GM12878 (cell line): ENCODE results near the gene ASB3. TPM values are rescaled to one million over a fixed set of nuclear protein-coding genes. Genes with fewer than 3 reads are reported as not detected.

ENCODE experiments used
- ATAC-seq: fragments of 200-7000 bp; cut with Tn5 transposase; 3 replicates; pipeline ENCODE4 v1.9.1; 2020; ENCODE audit warnings: mild to moderate bottlenecking, moderate library complexity
- BruUV-seq: library from RNA; stranded (reverse); fragments of 400-500 nt; replicated peaks from 2 replicates; lab custom pipeline; 2021; lab: Mats Ljungman, UMichigan
- CTCF ChIA-PET: fragments of 300-600 bp; sonication (Branson Sonifier 250); formaldehyde crosslinking; extraction: SDS; loops from one replicate; lab custom pipeline; 2021; ENCODE audit warnings: inconsistent platforms; lab: Yijun Ruan, JAX
- POLR2A ChIA-PET: fragments of 350-600 bp; formaldehyde crosslinking; extraction: SDS; loops from one replicate; lab custom pipeline; 2021; ENCODE audit warnings: inconsistent platforms; lab: Charles Lee
- RAD21 ChIA-PET: fragments of 300-600 bp; sonication (Branson Sonifier 250); formaldehyde crosslinking; loops from one replicate; lab custom pipeline; 2023; ENCODE audit warnings: antibody characterized with exemption; ENCODE audit not compliant: unreplicated experiment; lab: Charles Lee
- SMC1A ChIA-PET: fragments of 300-600 bp; sonication (Branson Sonifier 250); formaldehyde crosslinking; loops from one replicate; lab custom pipeline; 2023; ENCODE audit not compliant: unreplicated experiment, uncharacterized antibody; lab: Charles Lee
- DNase-seq: peaks from one replicate; pipeline ENCODE4 v3.0.0-alpha.2; 2011; ENCODE audit warnings: low read depth, low spot score
- FAIRE-seq: peaks from 3 replicates; lab custom pipeline; 2011; peaks lifted over from hg19 to GRCh38; lab: Jason Lieb, UNC
- H2AFZ ChIP-seq: 2 replicates; pipeline ENCODE4 v1.6.0; 2011; ENCODE audit warnings: low read depth, low read length, control low read depth; ENCODE audit not compliant: control insufficient read depth
- H3K27ac ChIP-seq: 2 replicates; pipeline ENCODE4 v1.5.1; 2011; ENCODE audit warnings: control low read depth; ENCODE audit not compliant: control insufficient read depth, insufficient read depth
- H3K27me3 ChIP-seq, 2 experiments: replicated peaks in 1 of 2; 2 replicates each; pipeline versions ENCODE4 v1.6.0 to v1.6.1; 2011; ENCODE audit warnings: low read length in 1 of 2; ENCODE audit not compliant: control insufficient read depth in 2 of 2, insufficient read depth in 2 of 2
- H3K36me3 ChIP-seq, 2 experiments: 2 replicates each; pipeline ENCODE4 v1.5.1; 2011; ENCODE audit warnings: low read length in 1 of 2; ENCODE audit not compliant: control insufficient read depth in 2 of 2, insufficient read depth in 2 of 2
- H3K4me1 ChIP-seq: 2 replicates; pipeline ENCODE4 v1.6.1; 2011; ENCODE audit warnings: mild to moderate bottlenecking, low read length, moderate library complexity, mixed read lengths; ENCODE audit not compliant: control insufficient read depth, insufficient read depth
- H3K4me2 ChIP-seq: 2 replicates; pipeline ENCODE4 v1.6.0; 2011; ENCODE audit warnings: control low read depth; ENCODE audit not compliant: control insufficient read depth, insufficient read depth
- H3K4me3 ChIP-seq: fragments of 200-600 bp; sonication (generic); 2 replicates; pipeline ENCODE4 v1.5.1; 2016
- H3K79me2 ChIP-seq: 2 replicates; pipeline ENCODE4 v1.6.0; 2011; ENCODE audit warnings: low read length; ENCODE audit not compliant: control insufficient read depth, insufficient read depth
- H3K9ac ChIP-seq: 2 replicates; pipeline ENCODE4 v1.8.0; 2011; ENCODE audit warnings: low read length, control low read depth, mixed read lengths; ENCODE audit not compliant: control insufficient read depth, insufficient read depth
- H3K9me3 ChIP-seq: replicated peaks from 3 replicates; pipeline ENCODE4 v1.5.1; 2011; ENCODE audit warnings: mild to moderate bottlenecking, low read length; ENCODE audit not compliant: control insufficient read depth, insufficient read depth
- H4K20me1 ChIP-seq: 2 replicates; pipeline ENCODE4 v1.6.0; 2011; ENCODE audit not compliant: control insufficient read depth, insufficient read depth
- BACH1 ChIP-seq: fragments of 450-650 bp; IDR thresholded peaks from 2 replicates; pipeline ENCODE4 v1.6.1; 2017; ENCODE audit warnings: mild to moderate bottlenecking, borderline replicate concordance
- CHD4 ChIP-seq: fragments of 200-600 bp; sonication (generic); IDR thresholded peaks from 2 replicates; pipeline ENCODE4 v1.6.1; 2016; ENCODE audit warnings: mild to moderate bottlenecking
- ESRRA ChIP-seq: IDR thresholded peaks from 2 replicates; pipeline ENCODE4 v1.6.1; 2012; ENCODE audit warnings: mild to moderate bottlenecking, low read length, improper control_type of control experiment
- MEF2A ChIP-seq: IDR thresholded peaks from 2 replicates; pipeline ENCODE4 v1.6.1; 2011; ENCODE audit warnings: low read depth, mild to moderate bottlenecking, low read length, moderate library complexity; ENCODE audit not compliant: insufficient read depth
- MXI1 ChIP-seq: fragments of 150-350 bp; IDR thresholded peaks from 2 replicates; pipeline ENCODE4 v1.6.1; 2011; ENCODE audit warnings: low read depth, mild to moderate bottlenecking, inconsistent platforms, low read length, improper control_type of control experiment
- POLR2AphosphoS2 ChIP-seq: IDR thresholded peaks from 2 replicates; pipeline ENCODE4 v1.6.1; 2011; ENCODE audit warnings: low read depth, mild to moderate bottlenecking, low read length, improper control_type of control experiment, moderate library complexity
- POU2F2 ChIP-seq: IDR thresholded peaks from 3 replicates; pipeline ENCODE4 v1.6.1; 2011; ENCODE audit warnings: low read depth, mild to moderate bottlenecking, low read length, borderline replicate concordance
- SMARCA5 ChIP-seq: fragments of 450-650 bp; IDR thresholded peaks from 2 replicates; pipeline ENCODE4 v1.6.1; 2017; ENCODE audit warnings: mild to moderate bottlenecking
- SREBF2 ChIP-seq: IDR thresholded peaks from 2 replicates; pipeline ENCODE4 v1.6.1; 2012; ENCODE audit warnings: mild to moderate bottlenecking, low read length
- ZNF622 ChIP-seq: fragments of 450-650 bp; IDR thresholded peaks from 2 replicates; pipeline ENCODE4 v1.6.1; 2017; ENCODE audit warnings: mild to moderate bottlenecking, inconsistent platforms
- WGBS: methylation state at CpG from one replicate; pipeline ENCODE4 v1.1.6; 2016; ENCODE audit warnings: low lambda C conversion rate; ENCODE audit not compliant: insufficient replicate concordance, insufficient coverage; ENCODE audit errors: missing lambda C conversion rate; 5-methylcytosine and 5-hydroxymethylcytosine counted together
- in situ Hi-C: fragments of 300-500 bp; cut with MboI; formaldehyde crosslinking; loops from 9 replicates; pipeline ENCODE4 v1.14.3; 2018; ENCODE audit warnings: mixed read lengths
- intact Hi-C: fragments of 100-400 bp; cut with micrococcal nuclease; formaldehyde crosslinking; loops from one replicate; pipeline ENCODE4 v1.14.2; 2022; ENCODE audit not compliant: unreplicated experiment
- polyA plus RNA-seq, 11 experiments: library from polyadenylated mRNA; depleted of rRNA in 4 of 11; unstranded in 6 of 11; stranded (reverse) in 5 of 11; fragments of >200 nt; fragmentation: Nextera tagmentation in 4 of 11; fragmentation: Illumina TruSeq in 1 of 11; extraction: Ambion mirVana in 4 of 11; extraction: Trizol in 1 of 11; gene quantifications; 1 replicate in 1 of 11; 2 replicates in 10 of 11; pipeline versions ENCODE4 v1.2.1 to v1.2.3, GENCODE V29; 2011 to 2016; ENCODE audit warnings: inconsistent platforms in 2 of 11, missing spikeins in 2 of 11, low read depth in 1 of 11
- total RNA-seq, 4 experiments: library from RNA; depleted of rRNA in 3 of 4; stranded (reverse); fragments of >200 nt in 3 of 4; fragmentation: Illumina TruSeq in 1 of 4; extraction: Trizol in 1 of 4; gene quantifications; 2 replicates each; pipeline versions ENCODE4 v1.2.1 to v1.2.3, GENCODE V29; 2013 to 2021
- TF ChIP-seq, protein P1 (sequence below): fragments of 150-350 bp; IDR thresholded peaks from 2 replicates; pipeline ENCODE4 v1.6.1; 2016; ENCODE audit warnings: low read depth, low read length
- TF ChIP-seq, protein P2 (sequence below): IDR thresholded peaks from 2 replicates; pipeline ENCODE4 v1.6.1; 2011; ENCODE audit warnings: borderline replicate concordance, low read depth, mild to moderate bottlenecking, moderate library complexity, low read length; ENCODE audit not compliant: insufficient read depth, poor library complexity, severe bottlenecking
- TF ChIP-seq, protein P3 (sequence below): IDR thresholded peaks from 2 replicates; pipeline ENCODE4 v1.6.1; 2012; ENCODE audit warnings: low read depth, low read length, improper control_type of control experiment

The ASB3 gene
- total and polyA plus RNA-seq, 10 of the 15 experiments (the other 5 are each of a cell fraction or from before 2014, with no cell fraction given), result 16.4 to 30.9 (median 22.6) TPM

DNA sequence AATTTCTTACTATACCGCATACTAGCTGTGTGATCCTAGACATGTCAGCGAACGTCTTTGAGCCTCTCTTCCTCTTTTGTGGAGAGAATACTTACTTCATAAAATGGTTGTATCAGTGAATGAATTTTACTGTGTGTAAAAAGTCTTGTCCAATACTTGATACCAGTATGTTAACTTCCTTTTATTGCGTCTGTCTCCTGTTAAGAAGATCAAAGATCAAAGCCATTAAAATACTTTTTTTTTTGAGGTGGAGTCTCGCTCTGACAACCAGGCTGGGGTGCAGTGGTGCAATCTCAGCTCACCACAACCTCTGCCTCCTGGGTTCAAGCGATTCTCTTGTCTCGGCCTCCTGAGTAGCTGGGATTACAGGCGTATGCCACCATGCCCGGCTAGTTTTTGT lies 33.3 kb upstream of the ASB3 start:
- peaks cover 0 to 3% of the 10 kb centered on the region in 2 experiments; a peak in 3 of 4 replicates for H3K36me3 ChIP-seq
- FAIRE-seq (no peak), DNase-seq (no peak), ATAC-seq (no peak)
- ChIA-PET POLR2A (no interaction called here), CTCF (no interaction called here), SMC1A (interaction anchor here (0.9 kb wide), 1 partner anchor 53 kb away, joined by 3 read pairs; the partner anchor contains the start of gene CHAC2), RAD21 (no interaction called here)
- H3K79me2 ChIP-seq, result no peaks in the 10 kb centered on the region
- no peak overlapping the region for H3K9ac ChIP-seq
- no TSS peak for BruUV-seq
- H3K4me3 ChIP-seq, result no peak overlapping the region
- intact Hi-C loops, result no loop called here
- H3K4me1 ChIP-seq, result no peaks in the 10 kb centered on the region
- H2AFZ ChIP-seq, result no peak overlapping the region
- no peaks in the 10 kb centered on the region for H4K20me1 ChIP-seq
- WGBS, result 90% methylated on average over 9 of the region's 9 CpGs
- no peak overlapping the region for H3K4me2 ChIP-seq
- H3K27me3 ChIP-seq, result no peaks in the 10 kb centered on the region
- in situ Hi-C loops, result no loop called here
- H3K9me3 ChIP-seq, result no peaks in the 10 kb centered on the region
- no peak overlapping the region for H3K27ac ChIP-seq
- TF ChIP-seq, protein P1, sequence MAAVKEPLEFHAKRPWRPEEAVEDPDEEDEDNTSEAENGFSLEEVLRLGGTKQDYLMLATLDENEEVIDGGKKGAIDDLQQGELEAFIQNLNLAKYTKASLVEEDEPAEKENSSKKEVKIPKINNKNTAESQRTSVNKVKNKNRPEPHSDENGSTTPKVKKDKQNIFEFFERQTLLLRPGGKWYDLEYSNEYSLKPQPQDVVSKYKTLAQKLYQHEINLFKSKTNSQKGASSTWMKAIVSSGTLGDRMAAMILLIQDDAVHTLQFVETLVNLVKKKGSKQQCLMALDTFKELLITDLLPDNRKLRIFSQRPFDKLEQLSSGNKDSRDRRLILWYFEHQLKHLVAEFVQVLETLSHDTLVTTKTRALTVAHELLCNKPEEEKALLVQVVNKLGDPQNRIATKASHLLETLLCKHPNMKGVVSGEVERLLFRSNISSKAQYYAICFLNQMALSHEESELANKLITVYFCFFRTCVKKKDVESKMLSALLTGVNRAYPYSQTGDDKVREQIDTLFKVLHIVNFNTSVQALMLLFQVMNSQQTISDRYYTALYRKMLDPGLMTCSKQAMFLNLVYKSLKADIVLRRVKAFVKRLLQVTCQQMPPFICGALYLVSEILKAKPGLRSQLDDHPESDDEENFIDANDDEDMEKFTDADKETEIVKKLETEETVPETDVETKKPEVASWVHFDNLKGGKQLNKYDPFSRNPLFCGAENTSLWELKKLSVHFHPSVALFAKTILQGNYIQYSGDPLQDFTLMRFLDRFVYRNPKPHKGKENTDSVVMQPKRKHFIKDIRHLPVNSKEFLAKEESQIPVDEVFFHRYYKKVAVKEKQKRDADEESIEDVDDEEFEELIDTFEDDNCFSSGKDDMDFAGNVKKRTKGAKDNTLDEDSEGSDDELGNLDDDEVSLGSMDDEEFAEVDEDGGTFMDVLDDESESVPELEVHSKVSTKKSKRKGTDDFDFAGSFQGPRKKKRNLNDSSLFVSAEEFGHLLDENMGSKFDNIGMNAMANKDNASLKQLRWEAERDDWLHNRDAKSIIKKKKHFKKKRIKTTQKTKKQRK, result no peak
- TF ChIP-seq BACH1, result no peak
- no peak for TF ChIP-seq ZNF622
- TF ChIP-seq POLR2AphosphoS2, result no peak
- TF ChIP-seq, protein P2, sequence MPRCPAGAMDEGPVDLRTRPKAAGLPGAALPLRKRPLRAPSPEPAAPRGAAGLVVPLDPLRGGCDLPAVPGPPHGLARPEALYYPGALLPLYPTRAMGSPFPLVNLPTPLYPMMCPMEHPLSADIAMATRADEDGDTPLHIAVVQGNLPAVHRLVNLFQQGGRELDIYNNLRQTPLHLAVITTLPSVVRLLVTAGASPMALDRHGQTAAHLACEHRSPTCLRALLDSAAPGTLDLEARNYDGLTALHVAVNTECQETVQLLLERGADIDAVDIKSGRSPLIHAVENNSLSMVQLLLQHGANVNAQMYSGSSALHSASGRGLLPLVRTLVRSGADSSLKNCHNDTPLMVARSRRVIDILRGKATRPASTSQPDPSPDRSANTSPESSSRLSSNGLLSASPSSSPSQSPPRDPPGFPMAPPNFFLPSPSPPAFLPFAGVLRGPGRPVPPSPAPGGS, result no peak
- TF ChIP-seq POU2F2, result no peak
- TF ChIP-seq MEF2A, result no peak
- TF ChIP-seq, protein P3, sequence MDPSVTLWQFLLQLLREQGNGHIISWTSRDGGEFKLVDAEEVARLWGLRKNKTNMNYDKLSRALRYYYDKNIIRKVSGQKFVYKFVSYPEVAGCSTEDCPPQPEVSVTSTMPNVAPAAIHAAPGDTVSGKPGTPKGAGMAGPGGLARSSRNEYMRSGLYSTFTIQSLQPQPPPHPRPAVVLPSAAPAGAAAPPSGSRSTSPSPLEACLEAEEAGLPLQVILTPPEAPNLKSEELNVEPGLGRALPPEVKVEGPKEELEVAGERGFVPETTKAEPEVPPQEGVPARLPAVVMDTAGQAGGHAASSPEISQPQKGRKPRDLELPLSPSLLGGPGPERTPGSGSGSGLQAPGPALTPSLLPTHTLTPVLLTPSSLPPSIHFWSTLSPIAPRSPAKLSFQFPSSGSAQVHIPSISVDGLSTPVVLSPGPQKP, result no peak
- TF ChIP-seq ESRRA, result no peak
- no peak for TF ChIP-seq MXI1
- no peak for TF ChIP-seq CHD4
- TF ChIP-seq SREBF2, result no peak
- TF ChIP-seq SMARCA5, result no peak
